HG03575 (cell line): ENCODE data around the gene LHX6.

Source experiments
- ATAC-seq: cut with Tn5 transposase; IDR thresholded peaks from one replicate; pipeline ENCODE4 v1.9.1; 2021; ENCODE audit not compliant: unreplicated experiment, insufficient number of reproducible peaks, low FRiP score; ENCODE audit errors: extremely low read depth

The LHX6 gene

GRCh38 chr9:122244349-122244748 lies 15.6 kb upstream of the LHX6 start:
- no peak for ATAC-seq

- no peak for ATAC-seq
Measured at GRCh38 chr9:122239722-122240121, 11.0 kb upstream of the LHX6 start.

- no peak for ATAC-seq
Measured at GRCh38 chr9:122236681-122237080, 7.9 kb upstream of the LHX6 start.

- no peak for ATAC-seq
Measured at GRCh38 chr9:122234022-122234748, 5.4 kb upstream of the LHX6 start.

GRCh38 chr9:122232796-122233306 lies 4.1 kb upstream of the LHX6 start:
- ATAC-seq: no peak

- ATAC-seq: no peak
Measured at GRCh38 chr9:122229485-122229837, 704 bp upstream of the LHX6 start.

GRCh38 chr9:122228191-122228567 lies 578 bp downstream of the LHX6 start:
- ATAC-seq: no peak

GRCh38 chr9:122227575-122227900 lies 1.2 kb downstream of the LHX6 start:
- no peak for ATAC-seq

GRCh38 chr9:122226758-122227574 lies 1.8 kb downstream of the LHX6 start:
- no peak for ATAC-seq

- ATAC-seq: no peak
Measured at GRCh38 chr9:122226142-122226757, 2.5 kb downstream of the LHX6 start.

- ATAC-seq: no peak
Measured at GRCh38 chr9:122225312-122226141, 3.2 kb downstream of the LHX6 start.

GRCh38 chr9:122223435-122223834 lies 5.3 kb downstream of the LHX6 start:
- ATAC-seq: no peak

GRCh38 chr9:122222791-122223190 lies 6.0 kb downstream of the LHX6 start:
- no peak for ATAC-seq

- no peak for ATAC-seq
Measured at GRCh38 chr9:122221183-122221811, 7.5 kb downstream of the LHX6 start.

GRCh38 chr9:122220673-122221182 lies 8.0 kb downstream of the LHX6 start:
- ATAC-seq: no peak

- ATAC-seq: no peak
Measured at GRCh38 chr9:122219856-122220672, 8.7 kb downstream of the LHX6 start.

- ATAC-seq: no peak
Measured at GRCh38 chr9:122218935-122219855, 9.6 kb downstream of the LHX6 start.
